ENCODE results near the gene WDFY4.

DNA sequence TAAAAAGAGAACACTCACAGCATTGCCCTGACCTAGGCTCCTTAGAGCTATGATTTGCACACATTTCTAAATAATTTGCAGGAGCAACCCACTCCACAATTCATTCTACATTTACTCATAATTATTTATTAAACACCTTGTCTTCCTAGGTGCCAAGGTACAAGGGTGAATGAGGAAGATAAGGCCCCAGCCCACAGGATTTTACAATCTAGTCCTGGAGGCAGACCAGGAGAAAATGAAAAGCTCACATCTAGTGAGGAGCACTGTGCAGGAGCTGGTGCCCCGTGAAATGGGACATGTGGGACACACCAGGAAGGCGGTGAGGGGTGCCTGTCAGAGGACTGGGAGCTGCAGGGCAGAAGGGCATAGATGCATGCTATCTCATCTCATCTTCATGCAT is 314.7 kb downstream of the WDFY4 start:
- TF ChIP-seq, protein P1, sequence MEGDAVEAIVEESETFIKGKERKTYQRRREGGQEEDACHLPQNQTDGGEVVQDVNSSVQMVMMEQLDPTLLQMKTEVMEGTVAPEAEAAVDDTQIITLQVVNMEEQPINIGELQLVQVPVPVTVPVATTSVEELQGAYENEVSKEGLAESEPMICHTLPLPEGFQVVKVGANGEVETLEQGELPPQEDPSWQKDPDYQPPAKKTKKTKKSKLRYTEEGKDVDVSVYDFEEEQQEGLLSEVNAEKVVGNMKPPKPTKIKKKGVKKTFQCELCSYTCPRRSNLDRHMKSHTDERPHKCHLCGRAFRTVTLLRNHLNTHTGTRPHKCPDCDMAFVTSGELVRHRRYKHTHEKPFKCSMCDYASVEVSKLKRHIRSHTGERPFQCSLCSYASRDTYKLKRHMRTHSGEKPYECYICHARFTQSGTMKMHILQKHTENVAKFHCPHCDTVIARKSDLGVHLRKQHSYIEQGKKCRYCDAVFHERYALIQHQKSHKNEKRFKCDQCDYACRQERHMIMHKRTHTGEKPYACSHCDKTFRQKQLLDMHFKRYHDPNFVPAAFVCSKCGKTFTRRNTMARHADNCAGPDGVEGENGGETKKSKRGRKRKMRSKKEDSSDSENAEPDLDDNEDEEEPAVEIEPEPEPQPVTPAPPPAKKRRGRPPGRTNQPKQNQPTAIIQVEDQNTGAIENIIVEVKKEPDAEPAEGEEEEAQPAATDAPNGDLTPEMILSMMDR (IDR thresholded peaks at IDR 0.05) = no peak
- TF ChIP-seq POLR2A (IDR thresholded peaks at IDR 0.05) = no peak
